Natural killer cell (primary cell): Measurements from ENCODE around the gene G6PD. TPM values are rescaled to one million over a fixed set of nuclear protein-coding genes. Genes with fewer than 3 reads are reported as not detected.

Source experiments
- ATAC-seq, 3 donors: fragments of 150-1000 bp in 2 of 3; fragments of 200-7000 bp in 1 of 3; cut with Tn5 transposase; 1 replicate in 1 of 3; 2 replicates in 2 of 3; pipeline ENCODE4 v1.10.0; 2021; ENCODE audit warnings: mild to moderate bottlenecking in 2 of 3, moderate library complexity in 2 of 3
- DNase-seq, 2 donors: peaks; one replicate each; pipeline versions ENCODE4 v3.0.0 to v3.0.0-alpha.2; 2013 to 2021; ENCODE audit warnings: mixed read lengths in 1 of 2
- H3K27ac ChIP-seq: one replicate; pipeline ENCODE4 v1.5.1; 2013; ENCODE audit warnings: mild to moderate bottlenecking, low read length
- H3K27me3 ChIP-seq: one replicate; pipeline ENCODE4 v1.6.1; 2013; ENCODE audit warnings: low read length; ENCODE audit not compliant: control insufficient read depth, insufficient read depth
- H3K36me3 ChIP-seq: one replicate; pipeline ENCODE4 v1.6.1; 2013; ENCODE audit warnings: low read length; ENCODE audit not compliant: control insufficient read depth, insufficient read depth
- H3K4me1 ChIP-seq: one replicate; pipeline ENCODE4 v1.6.1; 2013; ENCODE audit warnings: low read length; ENCODE audit not compliant: control insufficient read depth, insufficient read depth
- H3K4me3 ChIP-seq: one replicate; pipeline ENCODE4 v1.5.1; 2013; ENCODE audit warnings: low read length
- H3K9me3 ChIP-seq: one replicate; pipeline ENCODE4 v1.6.1; 2013; ENCODE audit warnings: low read length; ENCODE audit not compliant: control insufficient read depth, insufficient read depth
- H3K27ac Mint-ChIP-seq, 2 donors: one replicate each; pipeline ENCODE4 v1.8.0; 2022; ENCODE audit warnings: mild to moderate bottlenecking in 2 of 2, mixed read lengths in 2 of 2, moderate library complexity in 1 of 2
- H3K27me3 Mint-ChIP-seq, 2 donors: one replicate each; pipeline ENCODE4 v1.8.0; 2022; ENCODE audit warnings: low read depth in 2 of 2, mixed read lengths in 2 of 2
- H3K36me3 Mint-ChIP-seq: one replicate; pipeline ENCODE4 v1.8.0; 2022; ENCODE audit warnings: mixed read lengths
- H3K4me1 Mint-ChIP-seq, 2 donors: one replicate each; pipeline ENCODE4 v1.8.0; 2022; ENCODE audit warnings: mixed read lengths in 2 of 2
- H3K4me3 Mint-ChIP-seq: one replicate; pipeline ENCODE4 v1.8.0; 2022; ENCODE audit warnings: mild to moderate bottlenecking, moderate library complexity, mixed read lengths
- H3K9me3 Mint-ChIP-seq, 2 donors: one replicate each; pipeline ENCODE4 v1.8.0; 2022; ENCODE audit warnings: mixed read lengths in 2 of 2
- CTCF ChIP-seq: fragments of 200-600 bp; IDR thresholded peaks from one replicate; pipeline ENCODE4 v1.8.0; 2022; ENCODE audit warnings: antibody characterized with exemption
- WGBS: methylation state at CpG from one replicate; pipeline ENCODE4 v1.1.7; 2013; ENCODE audit warnings: missing lambda C conversion rate; ENCODE audit not compliant: insufficient coverage; 5-methylcytosine and 5-hydroxymethylcytosine counted together
- intact Hi-C: fragments of 100-400 bp; cut with micrococcal nuclease; formaldehyde crosslinking; loops from one replicate; pipeline ENCODE4 v1.14.2; 2022
- total RNA-seq, 4 donors: library from RNA; stranded (reverse); fragments of 120-200 nt in 1 of 4; gene quantifications; one replicate each; pipeline versions ENCODE4 v1.2.3 to v1.2.4, GENCODE V29; 2013 to 2022

G6PD gene
- total RNA-seq, 3 donors from 2014 or later (not counting 1 experiment from before 2014, with no cell fraction given) = 184 to 220 (median 197) TPM

- Mint-ChIP-seq H3K36me3 (no peaks in the 10 kb centered on the region), H3K4me3 (no peak overlapping the region), H3K4me1 (peaks cover 12 to 26% of the 10 kb centered on the region in 2 donors), H3K9me3 (no peaks in the 10 kb centered on the region), H3K27ac (peak overlapping the region; percentile 35 to 66), H3K27me3 (no peaks in the 10 kb centered on the region)
- Histone ChIP-seq H3K27me3 (no peaks in the 10 kb centered on the region), H3K27ac (peak overlapping the region; percentile 42), H3K36me3 (no peaks in the 10 kb centered on the region), H3K4me3 (no peak overlapping the region), H3K9me3 (no peaks in the 10 kb centered on the region), H3K4me1 (peaks cover 24% of the 10 kb centered on the region)
- no peak for TF ChIP-seq CTCF
- ATAC-seq (no peak), DNase-seq (no peak)
- WGBS = 26% methylated on average over 8 of the region's 12 CpGs
- intact Hi-C loops = no loop called here
These were observed 34.9 kb downstream of the G6PD start for GRCh38 chrX:154511761-154512160.

DNA sequence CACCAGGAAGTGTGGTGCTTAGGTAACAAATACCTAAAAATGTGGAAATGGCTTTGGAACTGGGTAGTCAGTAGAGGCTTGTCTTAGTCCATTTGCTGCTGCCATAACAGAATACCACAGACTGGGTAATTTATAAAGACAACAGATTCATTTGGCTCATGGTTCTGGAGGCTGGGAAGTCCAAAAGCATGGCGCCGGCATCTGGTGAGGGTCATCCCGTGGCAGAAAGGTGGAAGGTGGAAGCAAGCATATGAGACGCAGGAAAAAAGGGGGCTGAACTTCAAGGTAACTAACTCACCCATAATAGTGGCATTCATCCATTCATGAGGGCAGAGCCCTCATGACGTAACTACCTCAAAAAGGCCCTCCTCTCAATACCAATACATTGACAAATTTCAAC lies 37.2 kb downstream of the G6PD start:
- no peak for ATAC-seq
- no peak overlapping the region for H3K4me3 ChIP-seq
- no peak for DNase-seq
- H3K27me3 ChIP-seq = no peaks in the 10 kb centered on the region
- no peaks in the 10 kb centered on the region for H3K9me3 ChIP-seq
- WGBS = no CpG with 5 or more reads among the region's 5 CpGs
- peaks cover 0 to 14% of the 10 kb centered on the region in 2 donors for H3K4me1 Mint-ChIP-seq
- peaks cover 10% of the 10 kb centered on the region for H3K4me1 ChIP-seq
- peaks cover 3% of the 10 kb centered on the region for H3K36me3 ChIP-seq
- H3K27ac Mint-ChIP-seq = no peak overlapping the region
- no peaks in the 10 kb centered on the region for H3K27me3 Mint-ChIP-seq
- no peaks in the 10 kb centered on the region for H3K9me3 Mint-ChIP-seq
- H3K4me3 Mint-ChIP-seq = no peak overlapping the region
- no peak for TF ChIP-seq CTCF
- H3K27ac ChIP-seq = no peak overlapping the region
- H3K36me3 Mint-ChIP-seq = no peaks in the 10 kb centered on the region
- intact Hi-C loops = no loop called here

DNA sequence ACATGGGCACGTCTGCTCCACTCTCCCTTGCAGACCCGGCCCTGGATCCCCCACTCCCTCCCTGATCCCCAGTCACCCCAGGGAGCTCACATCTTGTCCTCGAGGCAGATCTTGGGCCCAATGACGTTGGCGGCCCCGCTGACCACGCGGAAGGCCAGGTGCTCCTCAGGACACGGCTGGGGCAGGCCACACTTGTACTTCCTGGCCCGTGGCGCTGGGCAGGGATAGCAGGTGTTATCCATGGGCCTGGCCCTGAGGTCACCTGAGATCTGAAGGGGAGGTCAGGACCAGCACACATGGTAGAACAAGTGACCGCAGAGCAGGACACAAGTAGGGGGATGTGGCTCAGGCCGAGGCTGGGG lies 38.3 kb downstream of the G6PD start:
- Histone ChIP-seq H3K27ac (no peak overlapping the region), H3K36me3 (peaks cover 3% of the 10 kb centered on the region), H3K9me3 (no peaks in the 10 kb centered on the region), H3K4me3 (no peak overlapping the region), H3K27me3 (no peaks in the 10 kb centered on the region), H3K4me1 (peaks cover 10% of the 10 kb centered on the region)
- ATAC-seq (no peak), DNase-seq (no peak)
- no peak overlapping the region for H3K27ac Mint-ChIP-seq
- H3K27me3 Mint-ChIP-seq = no peaks in the 10 kb centered on the region
- H3K9me3 Mint-ChIP-seq = no peaks in the 10 kb centered on the region
- WGBS = 95% methylated on average over 13 of the region's 13 CpGs
- peaks cover 0 to 6% of the 10 kb centered on the region in 2 donors for H3K4me1 Mint-ChIP-seq
- no peak for TF ChIP-seq CTCF
- intact Hi-C loops = no loop called here
- H3K4me3 Mint-ChIP-seq = no peak overlapping the region
- no peaks in the 10 kb centered on the region for H3K36me3 Mint-ChIP-seq

DNA sequence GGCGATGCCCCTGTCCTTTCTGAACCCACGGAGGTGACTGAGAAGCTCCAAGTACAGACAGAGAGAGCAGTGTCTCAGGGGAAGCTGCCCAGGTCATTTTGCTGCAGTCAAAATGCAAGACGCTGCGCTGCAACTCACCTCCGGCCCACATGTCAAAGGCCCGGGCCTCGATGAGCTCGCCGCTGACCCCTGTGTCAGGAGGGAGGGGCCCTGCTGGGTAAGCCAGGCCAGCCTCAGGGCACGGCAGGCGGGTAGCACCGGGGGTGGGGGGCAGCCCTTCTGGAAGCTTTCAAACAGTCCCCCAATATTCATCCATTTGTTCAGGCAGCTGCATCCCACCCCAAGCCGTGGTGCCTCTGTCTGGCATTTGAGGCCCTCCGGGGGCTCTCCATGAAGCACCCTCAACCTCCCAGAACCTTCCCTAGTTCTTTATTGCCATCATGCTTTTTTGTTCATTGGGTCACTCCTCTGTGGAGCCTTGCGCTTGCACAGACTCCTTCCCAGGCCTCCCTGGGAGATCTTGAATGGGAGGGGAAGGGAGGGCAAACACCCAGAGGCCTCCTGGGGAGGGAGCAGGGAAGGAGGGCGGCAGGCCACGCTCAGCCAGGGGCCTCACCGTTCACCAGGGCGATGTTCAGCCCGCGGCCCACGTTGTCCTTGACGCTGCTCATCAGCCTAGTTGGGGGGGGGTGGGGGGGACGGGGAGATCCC lies 38.8 kb downstream of the G6PD start:
- no peak overlapping the region for H3K4me3 Mint-ChIP-seq

More for the DNA sequence above, 38.8 kb downstream of the G6PD start:
- DNase-seq (no peak), ATAC-seq (no peak)
- Mint-ChIP-seq H3K4me1 (peaks cover 0 to 6% of the 10 kb centered on the region in 2 donors), H3K27ac (no peak overlapping the region), H3K36me3 (no peaks in the 10 kb centered on the region), H3K27me3 (no peaks in the 10 kb centered on the region), H3K9me3 (no peaks in the 10 kb centered on the region)
- H3K36me3 ChIP-seq = peaks cover 3% of the 10 kb centered on the region
- intact Hi-C loops = no loop called here
- no peak overlapping the region for H3K4me3 ChIP-seq
- TF ChIP-seq CTCF = no peak
- WGBS = 98% methylated on average over 18 of the region's 24 CpGs
- H3K27ac ChIP-seq = no peak overlapping the region
- no peaks in the 10 kb centered on the region for H3K27me3 ChIP-seq
- H3K4me1 ChIP-seq = peaks cover 10% of the 10 kb centered on the region
- no peaks in the 10 kb centered on the region for H3K9me3 ChIP-seq
